Peyer's patch (tissue), 4 donors: ENCODE measurements around the gene PSD4.

Experiments used
- CTCF ChIP-seq, 6 experiments: fragments of 450-650 bp in 4 of 6; fragments of 200-600 bp in 2 of 6; sonication (generic) in 1 of 6; IDR thresholded peaks; one replicate each; pipeline ENCODE4 v1.5.1; 2017 to 2019; ENCODE audit warnings: antibody characterized with exemption in 6 of 6, mild to moderate bottlenecking in 3 of 6, moderate library complexity in 1 of 6
- POLR2A ChIP-seq, 2 donors: fragments of 450-650 bp; IDR thresholded peaks; one replicate each; pipeline ENCODE4 v1.5.1; 2017; ENCODE audit warnings: antibody characterized with exemption in 2 of 2, mild to moderate bottlenecking in 2 of 2, moderate library complexity in 2 of 2

- TF ChIP-seq CTCF (IDR thresholded peaks at IDR 0.05): no peak
- TF ChIP-seq POLR2A (IDR thresholded peaks at IDR 0.05): no peak
These were observed 23.7 kb downstream of the PSD4 start for GRCh38 chr2:113197347-113198047.
